Stimulated activated CD4-positive, alpha-beta T cell treated with anti-CD3 and anti-CD28 coated beads, Interleukin-12 subunit alpha, Interleukin-12 subunit beta, amount 100 ng/mL, for 48 hours (primary cell): Measurements from ENCODE around the gene EZH1.
A peak's percentile ranks its signal among the peaks of the same experiment; 100 is the strongest.

Experiments used
- DNase-seq, 3 donors: peaks; one replicate each; pipeline ENCODE4 v3.0.0-alpha.2; 2020; ENCODE audit warnings: low read depth in 2 of 3, low spot score in 1 of 3

The EZH1 gene

DNA sequence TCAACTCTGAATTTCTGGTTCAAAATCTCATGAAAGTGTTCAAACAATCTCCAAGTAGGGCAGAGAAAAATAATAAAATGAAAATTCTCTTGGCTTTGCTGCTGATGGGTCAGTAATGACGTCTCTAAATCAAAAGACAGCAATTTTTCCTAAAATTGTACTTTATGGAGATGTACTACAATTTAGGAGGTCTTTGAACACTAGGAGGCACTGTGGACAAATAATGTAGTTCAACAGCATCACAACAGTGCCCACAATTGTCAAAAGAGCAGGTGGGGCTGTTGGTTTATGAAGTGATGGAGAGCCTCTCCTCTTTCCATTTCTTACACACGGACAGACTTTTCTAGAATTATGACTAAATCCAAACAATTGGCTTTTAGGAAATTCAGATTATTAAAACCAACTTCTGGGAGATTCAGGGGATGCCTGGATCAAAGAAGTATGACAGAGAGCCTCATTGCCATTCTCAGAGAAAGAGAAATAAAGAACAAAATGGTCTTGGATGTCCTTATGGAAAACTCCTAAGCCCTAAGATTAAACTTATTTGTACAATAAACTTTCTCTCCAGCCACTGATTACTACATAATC, 23.8 kb downstream of the EZH1 start:
- DNase-seq: peak in 1 of 3 donors; percentile 32

DNA sequence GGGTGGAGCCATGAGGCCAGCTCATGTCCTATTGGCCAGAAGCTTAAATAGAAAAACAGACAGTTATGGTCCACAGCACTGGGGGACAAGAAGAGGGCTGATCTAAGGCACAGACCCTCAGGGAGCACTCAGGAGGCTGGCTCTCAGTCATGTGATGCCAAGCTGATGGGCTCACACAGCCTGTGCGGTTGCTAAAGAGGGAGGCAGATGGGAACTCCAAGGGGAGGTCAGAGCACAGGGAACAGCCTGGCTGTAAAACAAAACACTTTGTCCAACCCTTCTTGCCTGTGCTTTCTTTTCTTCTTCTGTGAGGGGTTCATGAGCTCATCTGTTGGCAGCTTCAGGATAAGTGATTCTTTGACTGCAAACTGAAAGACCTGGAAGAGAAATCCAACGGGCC, 35.3 kb downstream of the EZH1 start:
- DNase-seq: no peak

GRCh38 chr17:42708588-42708987, 36.3 kb downstream of the EZH1 start:
- no peak for DNase-seq

GRCh38 chr17:42706732-42707131, 38.1 kb downstream of the EZH1 start:
- peak in 2 of 3 donors; percentile 41 to 43 for DNase-seq

GRCh38 chr17:42704837-42705494, 39.9 kb downstream of the EZH1 start:
- DNase-seq: peak; percentile 25 to 40 (median 38)

GRCh38 chr17:42704490-42704836, 40.4 kb downstream of the EZH1 start:
- no peak for DNase-seq

DNA sequence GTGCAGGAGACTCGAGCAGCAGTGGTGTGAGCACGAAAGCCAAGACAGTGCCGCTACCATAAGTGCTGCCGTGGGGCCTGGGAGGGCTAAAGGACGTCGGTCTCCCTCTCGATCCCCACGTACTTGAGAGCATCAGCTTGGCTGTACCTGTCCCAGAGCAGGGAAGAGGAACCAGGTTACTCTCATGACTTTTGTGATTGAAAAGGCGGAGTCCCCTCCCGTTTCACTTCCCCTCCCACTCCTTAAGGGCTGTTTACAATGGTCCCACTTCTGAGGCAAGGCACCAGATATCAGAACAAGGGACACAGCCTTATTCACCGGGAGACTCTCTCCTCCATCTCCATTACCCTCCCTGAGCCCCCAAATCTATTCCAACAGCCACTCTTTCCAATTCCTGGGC, 42.4 kb downstream of the EZH1 start:
- no peak for DNase-seq

DNA sequence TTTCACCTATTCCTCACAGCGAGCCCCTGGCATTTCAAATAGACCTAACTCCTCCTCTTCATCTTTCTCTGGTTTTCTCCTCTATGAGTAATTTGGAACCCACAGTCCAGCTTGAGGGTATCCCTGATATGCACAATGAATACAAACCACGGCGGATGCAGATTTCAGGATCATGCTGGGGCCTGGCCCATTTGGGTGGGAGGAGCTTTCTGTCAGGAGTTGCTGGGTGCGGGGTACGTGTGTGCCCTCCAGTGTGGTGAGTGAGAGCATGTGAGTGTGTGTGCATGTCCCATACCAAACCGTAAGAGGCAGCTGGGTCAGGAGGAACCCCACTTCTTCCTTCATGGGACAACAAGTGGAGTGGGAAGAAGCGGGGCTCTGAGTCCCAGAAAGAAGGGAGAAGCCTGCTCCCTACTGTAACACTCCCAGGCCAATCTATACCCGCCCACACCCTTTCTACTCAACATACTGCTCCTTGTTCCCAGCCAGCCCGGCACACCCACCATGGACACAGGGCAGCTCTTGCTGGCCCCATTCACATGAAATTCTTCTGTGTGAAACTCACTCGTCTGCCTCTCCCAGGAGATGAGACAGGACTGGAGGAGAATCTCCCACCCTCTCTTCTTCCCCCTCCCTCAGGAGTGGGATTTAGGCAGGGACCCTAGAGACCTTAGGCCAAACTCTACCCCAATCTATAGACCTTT, 44.1 kb downstream of the EZH1 start:
- DNase-seq: no peak

GRCh38 chr17:42699415-42699740, 45.5 kb downstream of the EZH1 start:
- no peak for DNase-seq

DNA sequence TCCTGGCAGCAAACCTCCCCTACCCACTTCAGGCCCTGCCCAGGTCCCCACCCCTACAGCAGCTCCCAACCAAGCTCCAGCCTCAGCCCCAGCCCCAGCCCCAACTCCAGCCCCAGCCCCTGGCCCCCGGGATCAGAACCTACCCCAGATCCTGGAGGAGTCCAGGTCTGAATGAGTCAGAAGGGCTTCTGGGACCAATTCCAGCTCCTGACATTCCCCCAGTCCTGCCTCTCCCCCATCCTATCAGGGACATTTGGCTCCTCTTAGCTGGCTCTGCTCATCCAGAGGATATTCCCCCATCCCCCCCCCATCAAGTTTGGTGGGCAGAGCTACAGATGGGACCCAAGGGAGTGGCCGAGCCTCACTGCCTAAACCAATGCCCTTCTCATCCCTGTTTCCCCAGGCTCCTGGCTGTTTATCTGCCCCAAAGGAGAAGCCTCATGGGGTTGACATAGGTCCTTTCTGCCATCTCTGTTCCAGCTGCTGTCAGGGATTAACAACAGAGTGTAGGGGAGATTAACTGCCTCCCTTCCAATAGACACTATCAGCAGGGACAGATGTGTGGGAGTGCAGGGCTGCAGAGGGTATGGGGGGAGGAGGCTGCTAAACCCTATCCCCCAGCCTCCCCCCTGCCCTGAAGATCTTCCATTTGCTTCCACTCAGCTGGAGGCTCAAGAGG, 46.0 kb downstream of the EZH1 start:
- DNase-seq: no peak

DNA sequence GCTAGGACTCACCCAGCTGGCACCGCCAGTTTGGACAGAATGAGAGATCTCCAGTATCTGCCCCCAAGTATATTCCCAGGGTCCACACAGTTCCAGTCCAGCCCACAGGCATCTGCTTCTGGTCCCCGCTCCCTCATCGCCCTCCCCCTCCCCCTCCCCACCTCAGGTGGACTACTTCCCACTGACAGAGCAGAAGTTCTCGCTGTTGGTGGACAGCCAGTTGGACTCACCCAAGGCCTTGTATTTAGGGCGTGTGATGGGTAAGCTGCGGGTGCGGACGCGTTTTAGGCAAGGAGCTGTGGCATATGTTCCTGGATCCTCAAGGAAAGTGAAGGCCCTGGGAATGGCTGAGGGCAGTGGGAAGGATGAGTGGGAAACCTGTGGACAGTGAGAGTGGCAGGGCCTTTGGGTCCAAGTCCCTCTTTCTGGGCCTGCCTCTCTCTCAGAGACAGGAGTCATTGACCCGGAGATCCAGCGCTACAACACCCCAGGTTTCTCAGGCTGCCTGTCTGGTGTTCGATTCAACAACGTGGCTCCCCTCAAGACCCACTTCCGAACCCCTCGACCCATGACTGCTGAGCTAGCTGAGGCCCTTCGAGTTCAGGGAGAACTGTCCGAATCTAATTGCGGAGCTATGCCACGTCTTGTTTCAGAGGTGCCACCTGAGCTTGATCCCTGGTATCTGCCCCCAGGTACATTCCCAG, 47.6 kb downstream of the EZH1 start:
- DNase-seq: no peak

- DNase-seq: no peak
Observed at GRCh38 chr17:42695500-42695899, 49.3 kb downstream of the EZH1 start.

GRCh38 chr17:42694524-42694923, 50.3 kb downstream of the EZH1 start:
- DNase-seq: no peak

GRCh38 chr17:42692489-42692888, 52.4 kb downstream of the EZH1 start:
- DNase-seq: no peak

- no peak for DNase-seq
Observed at GRCh38 chr17:42691021-42691545, 53.8 kb downstream of the EZH1 start.

DNA sequence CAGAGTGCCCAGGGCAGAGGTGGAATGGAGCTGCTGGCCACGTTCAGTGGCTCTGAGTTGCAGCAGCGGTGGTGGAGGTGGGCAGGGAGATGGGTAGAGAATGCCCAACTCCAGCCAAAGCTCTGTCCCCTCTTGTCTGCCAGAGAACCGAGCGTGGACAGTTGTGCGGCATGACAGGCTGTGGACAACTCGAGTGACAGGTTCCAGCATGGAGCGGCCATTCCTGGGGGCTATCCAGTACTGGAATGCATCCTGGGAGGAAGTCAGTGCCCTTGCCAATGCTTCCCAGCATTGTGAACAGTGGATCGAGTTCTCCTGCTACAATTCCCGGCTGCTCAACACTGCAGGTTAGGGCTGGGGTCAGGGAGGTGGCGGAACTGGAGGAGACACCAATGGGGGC, 54.2 kb downstream of the EZH1 start:
- DNase-seq: no peak

- DNase-seq: no peak
Observed at GRCh38 chr17:42687707-42688320, 57.0 kb downstream of the EZH1 start.

- no peak for DNase-seq
Observed at GRCh38 chr17:42686520-42687128, 58.2 kb downstream of the EZH1 start.

DNA sequence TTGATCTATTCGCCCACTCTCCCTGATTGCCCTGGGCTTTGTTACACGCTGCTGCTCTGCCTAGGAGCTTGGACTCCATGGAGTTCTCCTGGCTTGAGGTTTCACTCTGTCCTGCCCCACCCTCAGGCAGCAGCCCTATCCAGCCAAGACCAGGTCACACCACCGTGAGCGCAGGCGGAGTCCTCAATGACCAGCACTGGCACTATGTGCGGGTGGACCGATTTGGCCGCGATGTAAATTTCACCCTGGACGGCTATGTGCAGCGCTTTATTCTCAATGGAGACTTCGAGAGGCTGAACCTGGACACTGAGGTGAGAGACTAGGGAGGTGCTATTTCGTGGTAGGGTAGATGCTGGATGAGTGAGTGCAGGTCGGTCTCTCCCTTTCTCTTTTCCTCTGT, 59.0 kb downstream of the EZH1 start:
- DNase-seq: no peak

DNA sequence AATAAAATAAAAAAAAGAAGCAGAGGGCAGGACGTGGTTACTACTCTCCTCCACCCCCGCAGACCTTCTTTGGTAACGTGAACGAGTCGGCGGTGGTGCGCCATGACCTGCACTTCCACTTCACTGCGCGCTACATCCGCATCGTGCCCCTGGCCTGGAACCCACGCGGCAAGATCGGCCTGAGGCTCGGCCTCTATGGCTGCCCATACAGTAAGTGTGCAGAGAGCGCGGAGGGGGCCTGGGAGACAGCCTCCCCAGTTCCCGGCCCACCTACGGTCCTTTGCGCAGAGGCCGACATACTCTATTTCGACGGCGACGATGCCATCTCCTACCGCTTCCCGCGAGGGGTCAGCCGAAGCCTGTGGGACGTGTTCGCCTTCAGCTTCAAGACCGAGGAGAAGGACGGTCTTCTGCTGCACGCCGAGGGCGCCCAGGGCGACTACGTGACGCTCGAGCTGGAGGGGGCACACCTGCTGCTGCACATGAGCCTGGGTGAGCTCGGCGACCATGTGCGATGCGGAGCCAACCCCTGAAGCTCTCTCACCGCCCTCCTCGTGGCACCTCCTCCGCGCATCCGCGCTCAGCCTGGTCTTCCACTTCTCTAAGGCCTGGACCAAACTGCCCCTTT, 59.8 kb downstream of the EZH1 start:
- no peak for DNase-seq
